SK-N-SH (cell line): ENCODE measurements around the gene IGHMBP2. TPM values are rescaled to one million over a fixed set of nuclear protein-coding genes. Genes with fewer than 3 reads are reported as not detected.

ENCODE experiments used
- CTCF ChIA-PET: fragments of 300-600, 350-600 bp; formaldehyde crosslinking; extraction: SDS; loops from one replicate; lab custom pipeline; 2021; lab: Yijun Ruan, JAX
- POLR2A ChIA-PET: fragments of 350-600 bp; sonication (Branson Sonifier 250); formaldehyde crosslinking; extraction: SDS; loops from one replicate; lab custom pipeline; 2020; ENCODE audit warnings: antibody characterized with exemption, inconsistent platforms; lab: Yijun Ruan, JAX
- DNase-seq: peaks from one replicate; pipeline ENCODE4 v3.0.0; 2012
- H2AFZ ChIP-seq: fragments of 200-600 bp; sonication (generic); 2 replicates; pipeline ENCODE4 v1.8.1; 2016; ENCODE audit warnings: antibody characterized with exemption, mild to moderate bottlenecking, low read depth
- H3F3A ChIP-seq: fragments of 200-600 bp; sonication (generic); replicated peaks from 2 replicates; pipeline ENCODE3; 2016; ENCODE audit warnings: antibody characterized with exemption, mild to moderate bottlenecking; ENCODE audit not compliant: insufficient read depth
- H3K27ac ChIP-seq, 2 experiments: fragments of 200-500 bp in 1 of 2; fragments of 200-600 bp in 1 of 2; sonication (Bioruptor generic) in 1 of 2; sonication (generic), shearing (Covaris generic) in 1 of 2; 2 replicates each; pipeline versions ENCODE4 v1.5.1 to v1.6.1; 2014 to 2016; ENCODE audit warnings: low read depth in 2 of 2, inconsistent platforms in 1 of 2, low read length in 1 of 2, mild to moderate bottlenecking in 1 of 2, mixed read lengths in 1 of 2
- H3K27me3 ChIP-seq: fragments of 200-600 bp; sonication (generic), shearing (Covaris generic); 2 replicates; pipeline ENCODE4 v1.6.1; 2016; ENCODE audit warnings: mixed run types; ENCODE audit not compliant: insufficient read depth
- H3K36me3 ChIP-seq, 2 experiments: fragments of 200-500 bp in 1 of 2; fragments of 200-600 bp in 1 of 2; sonication (Bioruptor generic) in 1 of 2; sonication (generic) in 1 of 2; replicated peaks in 1 of 2; 2 replicates each; pipeline versions ENCODE3 to v1.5.1; 2014 to 2016; ENCODE audit warnings: low read length in 1 of 2, mild to moderate bottlenecking in 1 of 2; ENCODE audit not compliant: insufficient read depth in 2 of 2, control insufficient read depth in 1 of 2
- H3K4me1 ChIP-seq, 2 experiments: fragments of 200-500 bp in 1 of 2; fragments of 200-600 bp in 1 of 2; sonication (Bioruptor generic) in 1 of 2; sonication (generic), shearing (Covaris generic) in 1 of 2; 2 replicates each; pipeline versions ENCODE4 v1.5.1 to v1.6.1; 2014 to 2016; ENCODE audit warnings: low read depth in 1 of 2, low read length in 1 of 2, mixed run types in 1 of 2; ENCODE audit not compliant: insufficient read depth in 2 of 2, control insufficient read depth in 1 of 2
- H3K4me2 ChIP-seq: fragments of 200-600 bp; sonication (generic), shearing (Covaris generic); 2 replicates; pipeline ENCODE4 v1.6.1; 2017; ENCODE audit warnings: mixed run types
- H3K4me3 ChIP-seq, 2 experiments: fragments of 200-500 bp in 1 of 2; fragments of 200-600 bp in 1 of 2; sonication (Bioruptor generic) in 1 of 2; sonication (generic), shearing (Covaris generic) in 1 of 2; 2 replicates each; pipeline versions ENCODE4 v1.5.1 to v1.8.1; 2014 to 2016; ENCODE audit warnings: low read depth in 2 of 2, inconsistent platforms in 1 of 2, low read length in 1 of 2, mild to moderate bottlenecking in 1 of 2, mixed read lengths in 1 of 2, moderate library complexity in 1 of 2
- H3K79me2 ChIP-seq: fragments of 200-600 bp; sonication (generic); 2 replicates; pipeline ENCODE4 v1.8.1; 2017; ENCODE audit warnings: mild to moderate bottlenecking; ENCODE audit not compliant: insufficient read depth
- H3K9ac ChIP-seq: fragments of 200-600 bp; sonication (generic); 2 replicates; pipeline ENCODE4 v1.6.1; 2017; ENCODE audit warnings: mixed run types
- H3K9me2 ChIP-seq: fragments of 200-600 bp; sonication (generic); 2 replicates; pipeline ENCODE4 v1.6.1; 2017; ENCODE audit warnings: mixed run types
- H3K9me3 ChIP-seq: fragments of 200-600 bp; sonication (generic); 2 replicates; pipeline ENCODE4 v1.6.1; 2017; ENCODE audit warnings: mixed run types, mild to moderate bottlenecking, moderate library complexity
- H4K20me1 ChIP-seq: fragments of 200-600 bp; sonication (generic); 2 replicates; pipeline ENCODE4 v1.6.1; 2017; ENCODE audit warnings: mild to moderate bottlenecking, mixed run types; ENCODE audit not compliant: insufficient read depth
- CHD2 ChIP-seq: fragments of 150-350 bp; IDR thresholded peaks from 2 replicates; pipeline ENCODE4 v1.6.1; 2018; ENCODE audit warnings: low read length; ENCODE audit not compliant: partially characterized antibody
- ELF1 ChIP-seq: IDR thresholded peaks from 2 replicates; pipeline ENCODE4 v1.4.0; 2012
- EP300 ChIP-seq, 2 experiments: IDR thresholded peaks; 2 replicates each; pipeline versions ENCODE4 v1.4.0 to v1.6.1; 2012; ENCODE audit warnings: borderline replicate concordance in 1 of 2, low read depth in 1 of 2, low read length in 1 of 2
- FOSL2 ChIP-seq: IDR thresholded peaks from 2 replicates; pipeline ENCODE4 v1.4.0; 2012; ENCODE audit warnings: low read depth, mild to moderate bottlenecking, moderate library complexity, borderline replicate concordance
- FOXJ3 ChIP-seq: sonication (generic); formaldehyde crosslinking; IDR thresholded peaks from 2 replicates; pipeline ENCODE4 v1.5.1; 2020; ENCODE audit warnings: mild to moderate bottlenecking, missing genetic modification reagents
- GABPA ChIP-seq: IDR thresholded peaks from 2 replicates; pipeline ENCODE4 v1.4.0; 2012; ENCODE audit warnings: low read depth, mild to moderate bottlenecking
- IRF3 ChIP-seq: fragments of 150-350 bp; IDR thresholded peaks from 2 replicates; pipeline ENCODE4 v1.6.1; 2016; ENCODE audit warnings: mild to moderate bottlenecking, low read depth, low read length
- MAX ChIP-seq: IDR thresholded peaks from 2 replicates; pipeline ENCODE4 v1.4.0; 2012; ENCODE audit warnings: low read depth
- MXI1 ChIP-seq: IDR thresholded peaks from 2 replicates; pipeline ENCODE4 v1.6.1; 2012; ENCODE audit warnings: mild to moderate bottlenecking, low read depth, low read length, improper control_type of control experiment
- NFIC ChIP-seq: IDR thresholded peaks from 2 replicates; pipeline ENCODE4 v1.4.0; 2012; ENCODE audit warnings: borderline replicate concordance
- PBX3 ChIP-seq: IDR thresholded peaks from 2 replicates; pipeline ENCODE4; 2012
- POLR2AphosphoS5 ChIP-seq: IDR thresholded peaks from 2 replicates; pipeline ENCODE4 v1.6.1; 2012; ENCODE audit warnings: low read depth, low read length
- RCOR1 ChIP-seq: fragments of 150-350 bp; IDR thresholded peaks from 2 replicates; pipeline ENCODE4 v1.6.1; 2017; ENCODE audit warnings: antibody characterized with exemption, low read length
- REST ChIP-seq: IDR thresholded peaks from 2 replicates; pipeline ENCODE4 v1.6.1; 2012; ENCODE audit warnings: mild to moderate bottlenecking, low read depth, low read length, moderate library complexity
- RFX5 ChIP-seq: IDR thresholded peaks from 2 replicates; pipeline ENCODE4 v1.6.1; 2012; ENCODE audit warnings: mild to moderate bottlenecking, improper control_type of control experiment, low read length
- RXRA ChIP-seq: IDR thresholded peaks from 2 replicates; pipeline ENCODE4 v1.4.0; 2012; ENCODE audit warnings: low read depth, mild to moderate bottlenecking, borderline replicate concordance
- SMC3 ChIP-seq: IDR thresholded peaks from 2 replicates; pipeline ENCODE4 v1.6.1; 2012; ENCODE audit warnings: low read depth, low read length, improper control_type of control experiment
- TCF12 ChIP-seq: IDR thresholded peaks from 2 replicates; pipeline ENCODE4 v1.4.0; 2012
- TEAD4 ChIP-seq: IDR thresholded peaks from 2 replicates; pipeline ENCODE4 v1.4.0; 2012; ENCODE audit warnings: mild to moderate bottlenecking, borderline replicate concordance; ENCODE audit not compliant: insufficient read depth
- USF2 ChIP-seq: fragments of 150-350 bp; IDR thresholded peaks from 2 replicates; pipeline ENCODE4 v1.6.1; 2017; ENCODE audit warnings: antibody characterized with exemption, low read length, low read depth, borderline replicate concordance
- YY1 ChIP-seq: IDR thresholded peaks from 2 replicates; pipeline ENCODE4 v1.4.0; 2012; ENCODE audit warnings: low read depth, mild to moderate bottlenecking
- ZBTB33 ChIP-seq: IDR thresholded peaks from 2 replicates; pipeline ENCODE4 v1.4.0; 2012; ENCODE audit warnings: low read depth, borderline replicate concordance
- WGBS: methylation state at CpG from one replicate; pipeline ENCODE4 v1.1.6; 2017; ENCODE audit warnings: low lambda C conversion rate; 5-methylcytosine and 5-hydroxymethylcytosine counted together
- polyA plus RNA-seq, 3 experiments: library from polyadenylated mRNA; depleted of rRNA; stranded (reverse); fragments of >200 nt; gene quantifications; 2 replicates each; pipeline ENCODE4 v1.2.3, GENCODE V29; 2012

The IGHMBP2 gene
- polyA plus RNA-seq, 1 of the 3 experiments (the other 2 are of a cell fraction) = 9.0 TPM

GRCh38 chr11:68974421-68975194 is 70.9 kb downstream of the IGHMBP2 start (continued):
- TF ChIP-seq TEAD4 (no peak), YY1 (peak; percentile 46; the same call in 1 of the 2 replicates), RCOR1 (no peak), POLR2AphosphoS5 (no peak), EP300 (IDR thresholded peaks at IDR 0.05; ENCODE audit: borderline replicate concordance in 1 of 2, low read depth in 1 of 2, low read length in 1 of 2) (no peak)

GRCh38 chr11:68976095-68976494 is 72.4 kb downstream of the IGHMBP2 start:
- 45% methylated on average over 4 of the region's 4 CpGs for WGBS
- Histone ChIP-seq H4K20me1 (no peaks in the 10 kb centered on the region), H3K36me3 (no peaks in the 10 kb centered on the region), H3K4me3 (no peak overlapping the region), H3F3A (no peaks in the 10 kb centered on the region), H3K9ac (no peak overlapping the region), H3K9me3 (no peaks in the 10 kb centered on the region), H3K9me2 (no peaks in the 10 kb centered on the region), H3K4me2 (no peak overlapping the region), H3K79me2 (no peaks in the 10 kb centered on the region), H3K4me1 (peaks cover 0 to 13% of the 10 kb centered on the region in 2 experiments; a peak in 1 of 4 replicates), H2AFZ (no peak overlapping the region), H3K27ac (no peak overlapping the region), H3K27me3 (no peaks in the 10 kb centered on the region; the same call in 1 of the 2 replicates)
- DNase-seq = no peak
- ChIA-PET POLR2A (no interaction called here), CTCF (interaction anchor here (1.2 to 1.5 kb wide), 2 partner anchors 25 to 86 kb away, joined by 3 to 4 read pairs; no protein-coding TSS in a partner anchor)
- TF ChIP-seq REST (no peak), RXRA (no peak), RFX5 (no peak), MXI1 (no peak), FOSL2 (no peak), SMC3 (no peak), CHD2 (no peak), NFIC (no peak), TCF12 (no peak), ELF1 (no peak), PBX3 (no peak), FOXJ3 (CRISPR knock-in tag) (no peak), POLR2AphosphoS5 (no peak), GABPA (no peak), MAX (no peak), ZBTB33 (no peak), USF2 (no peak), IRF3 (no peak)
